ENCODE data around the gene DNAJC27. TPM values are rescaled to one million over a fixed set of nuclear protein-coding genes. Genes with fewer than 3 reads are reported as not detected.

The DNAJC27 gene
- total and polyA plus RNA-seq, 2 experiments from 2014 or later = 7.4 to 11.3 TPM

DNA sequence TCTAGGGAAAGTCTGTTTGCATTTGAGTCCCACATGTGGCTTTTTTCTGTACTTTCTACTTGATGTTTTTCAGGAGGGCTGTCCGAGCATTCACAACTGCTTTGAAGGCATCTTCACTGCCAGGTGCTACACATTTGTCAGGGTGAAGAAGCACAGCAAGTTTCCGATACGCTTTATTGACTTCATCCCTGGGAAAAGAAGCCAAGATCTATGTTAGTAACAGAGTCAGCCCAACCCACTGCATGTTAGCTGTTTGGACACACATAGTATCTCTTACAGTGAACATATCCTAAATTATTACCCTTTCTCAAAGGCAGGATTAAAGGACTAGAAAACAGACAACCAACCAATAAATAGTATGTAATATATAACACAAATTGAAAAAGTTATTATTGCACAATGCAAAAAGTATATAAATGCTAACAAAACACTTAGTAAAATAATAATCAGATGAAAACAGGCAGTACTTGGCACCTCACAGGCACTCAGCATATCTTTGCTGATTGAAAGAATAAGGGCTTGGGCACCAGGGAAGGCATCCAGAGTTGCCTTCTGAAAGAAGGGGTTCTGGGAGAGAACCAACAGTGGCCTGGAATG is 24.1 kb downstream of the DNAJC27 start:
- Histone ChIP-seq H3K9me3 (ENCODE audit: low read depth) (no peaks in the 10 kb centered on the region), H3K4me1 (ENCODE audit: low read depth) (no peaks in the 10 kb centered on the region), H3K27me3 (no peaks in the 10 kb centered on the region), H3K27ac (no peak overlapping the region), H3K4me3 (no peak overlapping the region), H3K36me3 (peaks cover 25% of the 10 kb centered on the region)
- TF ChIP-seq, protein P1, sequence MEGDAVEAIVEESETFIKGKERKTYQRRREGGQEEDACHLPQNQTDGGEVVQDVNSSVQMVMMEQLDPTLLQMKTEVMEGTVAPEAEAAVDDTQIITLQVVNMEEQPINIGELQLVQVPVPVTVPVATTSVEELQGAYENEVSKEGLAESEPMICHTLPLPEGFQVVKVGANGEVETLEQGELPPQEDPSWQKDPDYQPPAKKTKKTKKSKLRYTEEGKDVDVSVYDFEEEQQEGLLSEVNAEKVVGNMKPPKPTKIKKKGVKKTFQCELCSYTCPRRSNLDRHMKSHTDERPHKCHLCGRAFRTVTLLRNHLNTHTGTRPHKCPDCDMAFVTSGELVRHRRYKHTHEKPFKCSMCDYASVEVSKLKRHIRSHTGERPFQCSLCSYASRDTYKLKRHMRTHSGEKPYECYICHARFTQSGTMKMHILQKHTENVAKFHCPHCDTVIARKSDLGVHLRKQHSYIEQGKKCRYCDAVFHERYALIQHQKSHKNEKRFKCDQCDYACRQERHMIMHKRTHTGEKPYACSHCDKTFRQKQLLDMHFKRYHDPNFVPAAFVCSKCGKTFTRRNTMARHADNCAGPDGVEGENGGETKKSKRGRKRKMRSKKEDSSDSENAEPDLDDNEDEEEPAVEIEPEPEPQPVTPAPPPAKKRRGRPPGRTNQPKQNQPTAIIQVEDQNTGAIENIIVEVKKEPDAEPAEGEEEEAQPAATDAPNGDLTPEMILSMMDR (IDR thresholded peaks at IDR 0.05; ENCODE audit: low read depth, low read length) = no peak
- DNase-seq (ENCODE audit: low read depth in 1 of 2, low spot score in 1 of 2) = no peak

DNA sequence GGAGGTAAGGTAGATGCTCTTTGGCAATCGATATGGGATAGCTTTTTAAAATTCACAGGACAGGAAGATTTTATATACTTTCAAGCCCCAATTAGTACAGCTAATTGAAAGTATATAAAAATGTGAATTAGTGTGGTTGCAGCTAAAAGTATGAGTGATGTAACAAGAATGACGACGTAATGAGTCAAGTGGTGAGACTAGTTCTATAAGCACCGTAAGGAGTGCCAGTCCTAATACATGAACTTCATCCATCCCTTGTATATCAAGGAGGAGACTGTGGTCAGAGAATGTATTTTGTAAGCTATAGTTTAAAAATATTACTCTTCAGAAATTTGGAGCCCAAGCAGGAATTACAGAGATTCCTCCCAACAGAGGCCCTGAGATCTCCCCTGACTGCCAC is 25.8 kb downstream of the DNAJC27 start:
- H3K9me3 ChIP-seq (ENCODE audit: low read depth) = no peaks in the 10 kb centered on the region
- no peak for DNase-seq (ENCODE audit: low read depth in 1 of 2, low spot score in 1 of 2)
- TF ChIP-seq, protein P1 (IDR thresholded peaks at IDR 0.05; ENCODE audit: low read depth, low read length) = no peak
- H3K36me3 ChIP-seq = peaks cover 21% of the 10 kb centered on the region
- H3K4me1 ChIP-seq (ENCODE audit: low read depth) = no peaks in the 10 kb centered on the region
- H3K4me3 ChIP-seq = no peak overlapping the region
- H3K27ac ChIP-seq = no peak overlapping the region
- no peaks in the 10 kb centered on the region for H3K27me3 ChIP-seq

DNA sequence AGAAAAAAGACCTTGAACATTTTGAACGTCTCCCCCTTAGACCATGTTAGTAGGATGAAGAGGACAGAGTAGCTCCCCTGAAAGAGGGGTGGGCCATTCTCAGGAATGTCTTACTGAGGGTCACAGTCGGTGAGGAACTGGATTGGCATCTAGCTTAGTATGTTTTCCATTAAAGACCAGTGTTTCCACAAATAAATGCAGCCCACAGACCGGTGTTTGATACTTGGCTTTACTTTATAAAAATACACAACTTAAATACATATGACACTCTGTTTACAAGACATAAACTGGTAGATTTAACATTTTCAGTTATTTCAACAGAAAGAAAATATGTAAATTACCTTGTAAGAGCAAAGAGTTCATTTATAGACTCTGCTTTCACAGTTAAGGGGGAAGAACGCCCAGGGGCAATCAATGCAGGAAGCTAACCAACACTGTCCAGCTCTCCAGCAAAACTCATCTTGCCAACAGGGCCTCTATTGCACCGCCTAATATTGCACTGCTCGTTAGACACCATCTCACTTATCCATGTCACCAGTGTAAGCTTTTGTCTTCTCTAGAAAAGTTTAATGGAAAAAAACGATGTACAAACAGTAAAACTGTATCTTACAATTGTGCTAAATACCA is 28.2 kb downstream of the DNAJC27 start:
- Histone ChIP-seq H3K9me3 (ENCODE audit: low read depth) (no peaks in the 10 kb centered on the region), H3K4me3 (no peak overlapping the region), H3K27me3 (no peaks in the 10 kb centered on the region), H3K4me1 (ENCODE audit: low read depth) (no peaks in the 10 kb centered on the region), H3K27ac (no peak overlapping the region), H3K36me3 (peaks cover 20% of the 10 kb centered on the region)
- TF ChIP-seq, protein P1 (IDR thresholded peaks at IDR 0.05; ENCODE audit: low read depth, low read length) = no peak
- no peak for DNase-seq (ENCODE audit: low read depth in 1 of 2, low spot score in 1 of 2)

DNA sequence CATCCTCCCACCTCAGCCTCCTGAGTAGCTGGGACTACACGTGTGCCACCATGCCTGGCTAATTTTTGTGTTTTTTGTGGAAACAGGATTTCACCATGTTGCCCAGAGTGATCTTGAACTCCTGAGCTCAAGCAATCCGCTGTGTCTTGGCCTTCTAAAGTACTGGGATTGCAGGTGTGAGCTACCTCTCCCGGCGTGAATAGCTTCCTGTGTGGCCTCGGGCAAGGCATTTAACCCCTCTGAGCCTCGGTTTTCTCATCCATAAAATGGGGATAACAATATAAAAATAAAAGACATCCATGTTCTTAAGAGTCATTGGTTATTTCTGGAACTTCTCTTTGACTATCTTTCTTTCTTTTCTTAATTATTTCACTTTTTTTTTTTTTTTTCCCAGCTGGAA is 32.4 kb downstream of the DNAJC27 start:
- TF ChIP-seq, protein P1 (IDR thresholded peaks at IDR 0.05; ENCODE audit: low read depth, low read length) = no peak
- no peaks in the 10 kb centered on the region for H3K27me3 ChIP-seq
- no peaks in the 10 kb centered on the region for H3K9me3 ChIP-seq (ENCODE audit: low read depth)
- H3K4me1 ChIP-seq (ENCODE audit: low read depth) = no peaks in the 10 kb centered on the region
- H3K36me3 ChIP-seq = no peaks in the 10 kb centered on the region
- no peak for DNase-seq (ENCODE audit: low read depth in 1 of 2, low spot score in 1 of 2)
- no peak overlapping the region for H3K4me3 ChIP-seq
- H3K27ac ChIP-seq = no peak overlapping the region

DNA sequence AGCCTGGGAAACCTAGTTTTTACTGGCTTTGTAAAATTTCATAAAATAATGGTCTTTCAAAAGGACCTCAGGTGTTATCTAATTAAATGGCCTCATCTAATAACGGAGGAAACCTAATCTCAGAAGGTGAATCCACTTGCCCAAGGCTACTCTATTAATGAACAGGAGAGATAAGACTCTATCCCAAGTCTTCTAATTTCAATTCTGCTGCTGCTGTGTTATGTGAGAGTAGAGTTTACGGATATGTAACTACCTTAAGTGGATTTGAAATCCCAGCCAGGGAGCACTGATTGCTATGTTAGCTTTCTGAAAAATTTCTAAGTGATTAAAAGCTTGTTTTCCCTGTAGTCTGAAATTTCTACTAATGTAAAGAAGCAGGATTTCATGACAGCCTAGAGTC is 34.5 kb downstream of the DNAJC27 start:
- TF ChIP-seq, protein P1 (IDR thresholded peaks at IDR 0.05; ENCODE audit: low read depth, low read length) = no peak
- Histone ChIP-seq H3K27ac (no peak overlapping the region), H3K4me3 (no peak overlapping the region), H3K9me3 (ENCODE audit: low read depth) (no peaks in the 10 kb centered on the region), H3K27me3 (no peaks in the 10 kb centered on the region), H3K36me3 (no peaks in the 10 kb centered on the region), H3K4me1 (ENCODE audit: low read depth) (no peaks in the 10 kb centered on the region)
- no peak for DNase-seq (ENCODE audit: low read depth in 1 of 2, low spot score in 1 of 2)

All from cardiac muscle cell (in vitro differentiated cells and primary cell).